Tibial nerve (tissue), 4 donors: ENCODE results near the gene PRICKLE1.

Experiments used
- EP300 ChIP-seq, 2 donors: sonication (generic); formaldehyde crosslinking; IDR thresholded peaks; one replicate each; pipeline ENCODE4 v1.6.1; 2017; ENCODE audit warnings: antibody characterized with exemption in 2 of 2, mild to moderate bottlenecking in 1 of 2
- POLR2A ChIP-seq, 2 donors: fragments of 450-650 bp; IDR thresholded peaks; one replicate each; pipeline ENCODE4 v1.6.1; 2017; ENCODE audit warnings: antibody characterized with exemption in 2 of 2, mild to moderate bottlenecking in 2 of 2, moderate library complexity in 2 of 2
- TF ChIP-seq, protein P1 (sequence below), 5 experiments: fragments of 200-600 bp in 3 of 5; fragments of 450-650 bp in 2 of 5; sonication (generic) in 3 of 5; IDR thresholded peaks; one replicate each; pipeline ENCODE4 v1.5.1; 2016 to 2019; ENCODE audit warnings: antibody characterized with exemption in 5 of 5, mild to moderate bottlenecking in 3 of 5, moderate library complexity in 2 of 5

- TF ChIP-seq EP300 (IDR thresholded peaks at IDR 0.05) = no peak
- TF ChIP-seq, protein P1, sequence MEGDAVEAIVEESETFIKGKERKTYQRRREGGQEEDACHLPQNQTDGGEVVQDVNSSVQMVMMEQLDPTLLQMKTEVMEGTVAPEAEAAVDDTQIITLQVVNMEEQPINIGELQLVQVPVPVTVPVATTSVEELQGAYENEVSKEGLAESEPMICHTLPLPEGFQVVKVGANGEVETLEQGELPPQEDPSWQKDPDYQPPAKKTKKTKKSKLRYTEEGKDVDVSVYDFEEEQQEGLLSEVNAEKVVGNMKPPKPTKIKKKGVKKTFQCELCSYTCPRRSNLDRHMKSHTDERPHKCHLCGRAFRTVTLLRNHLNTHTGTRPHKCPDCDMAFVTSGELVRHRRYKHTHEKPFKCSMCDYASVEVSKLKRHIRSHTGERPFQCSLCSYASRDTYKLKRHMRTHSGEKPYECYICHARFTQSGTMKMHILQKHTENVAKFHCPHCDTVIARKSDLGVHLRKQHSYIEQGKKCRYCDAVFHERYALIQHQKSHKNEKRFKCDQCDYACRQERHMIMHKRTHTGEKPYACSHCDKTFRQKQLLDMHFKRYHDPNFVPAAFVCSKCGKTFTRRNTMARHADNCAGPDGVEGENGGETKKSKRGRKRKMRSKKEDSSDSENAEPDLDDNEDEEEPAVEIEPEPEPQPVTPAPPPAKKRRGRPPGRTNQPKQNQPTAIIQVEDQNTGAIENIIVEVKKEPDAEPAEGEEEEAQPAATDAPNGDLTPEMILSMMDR (IDR thresholded peaks at IDR 0.05) = no peak
- no peak for TF ChIP-seq POLR2A (IDR thresholded peaks at IDR 0.05)
Measured at GRCh38 chr12:42582498-42582897, 7.0 kb downstream of the PRICKLE1 start.
